ENCODE results near the gene GLB1L2. TPM values are rescaled to one million over a fixed set of nuclear protein-coding genes. Genes with fewer than 3 reads are reported as not detected.

Gene GLB1L2
- total RNA-seq (2022; extraction: Qiagen RNA extraction; ENCODE audit: low read depth) = 1.8 to 2.4 TPM (median 1.9 TPM) in 5 replicates

GRCh38 chr11:134331354-134332188 is at the start of gene GLB1L2:
GLB1L2 (plus strand) TSS chr11:134331988; CDS start chr11:134332062, 74 bp downstream.

GRCh38 chr11:134412203-134413042 is 80.6 kb downstream of the GLB1L2 start, which contains the start of gene B3GAT1:
B3GAT1 (minus strand) TSS chr11:134412242; CDS start chr11:134387659, 24,583 bp downstream.

Other genes with a start within 250 kb of the GLB1L2 start
- 23.2 to 29.2 TPM (median 27.5 TPM) in 5 replicates for gene NCAPD3, start 108.0 kb upstream of the GLB1L2 start, total RNA-seq (2022; extraction: Qiagen RNA extraction; ENCODE audit: low read depth)
- gene VPS26B, start 107.3 kb upstream of the GLB1L2 start, total RNA-seq (2022; extraction: Qiagen RNA extraction; ENCODE audit: low read depth) = 19.4 to 22.5 TPM (median 22.4 TPM) in 5 replicates
- 16.2 to 19.1 TPM (median 18.1 TPM) in 5 replicates for gene THYN1, start 78.6 kb upstream of the GLB1L2 start, total RNA-seq (2022; extraction: Qiagen RNA extraction; ENCODE audit: low read depth)
- 8.7 to 10.0 TPM (median 9.4 TPM) in 5 replicates for gene ACAD8, start 78.4 kb upstream of the GLB1L2 start, total RNA-seq (2022; extraction: Qiagen RNA extraction; ENCODE audit: low read depth)
- not detected in 5 replicates for gene GLB1L3, start 55.6 kb upstream of the GLB1L2 start, total RNA-seq (2022; extraction: Qiagen RNA extraction; ENCODE audit: low read depth)
- 0.02 TPM in 1 of 5 replicates, not detected in the others for gene B3GAT1, start 80.3 kb downstream of the GLB1L2 start, total RNA-seq (2022; extraction: Qiagen RNA extraction; ENCODE audit: low read depth)

Data from A549 treated with CpdA at 1 μM for 4 hours (cell line).